ENCODE results near the gene CCDC188. TPM values are rescaled to one million over a fixed set of nuclear protein-coding genes. Genes with fewer than 3 reads are reported as not detected.

The CCDC188 gene
- polyA plus RNA-seq, 1 donor (not counting 4 experiments of a cell fraction or from before 2014, with no cell fraction given), result not detected

DNA sequence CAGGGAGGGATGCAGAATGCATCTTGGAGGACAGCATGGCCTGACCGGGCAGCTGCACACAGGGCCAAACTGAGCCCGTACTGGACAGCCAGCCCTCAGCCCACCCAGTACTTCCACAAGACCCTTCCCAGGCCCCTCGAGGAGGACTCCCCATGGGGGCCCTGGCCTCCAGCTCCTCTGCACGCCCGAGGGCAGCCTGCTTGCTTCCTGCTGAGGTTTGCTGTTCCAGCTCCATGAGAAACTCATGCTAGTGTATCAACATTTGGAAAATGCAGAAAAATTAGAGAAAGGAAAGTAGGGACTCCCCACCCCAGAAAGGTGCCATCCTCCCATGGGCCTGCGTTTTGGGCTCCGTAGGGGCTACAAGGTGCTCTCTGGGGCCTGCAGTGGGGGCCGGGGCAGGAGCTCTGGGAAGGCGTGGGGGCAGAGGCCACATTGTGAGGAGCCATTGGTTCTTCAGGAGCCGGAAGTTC, 21.3 kb upstream of the CCDC188 start:
- H3K79me2 ChIP-seq (ENCODE audit: control insufficient read depth, insufficient read depth, low read length), result no peaks in the 10 kb centered on the region
- no peak overlapping the region for H3K4me2 ChIP-seq (ENCODE audit: control insufficient read depth, extremely low read depth, insufficient read depth, low read depth, low read length)
- no peaks in the 10 kb centered on the region for H3K9me3 ChIP-seq (ENCODE audit: control insufficient read depth, low read depth, low read length)
- TF ChIP-seq, protein P1, sequence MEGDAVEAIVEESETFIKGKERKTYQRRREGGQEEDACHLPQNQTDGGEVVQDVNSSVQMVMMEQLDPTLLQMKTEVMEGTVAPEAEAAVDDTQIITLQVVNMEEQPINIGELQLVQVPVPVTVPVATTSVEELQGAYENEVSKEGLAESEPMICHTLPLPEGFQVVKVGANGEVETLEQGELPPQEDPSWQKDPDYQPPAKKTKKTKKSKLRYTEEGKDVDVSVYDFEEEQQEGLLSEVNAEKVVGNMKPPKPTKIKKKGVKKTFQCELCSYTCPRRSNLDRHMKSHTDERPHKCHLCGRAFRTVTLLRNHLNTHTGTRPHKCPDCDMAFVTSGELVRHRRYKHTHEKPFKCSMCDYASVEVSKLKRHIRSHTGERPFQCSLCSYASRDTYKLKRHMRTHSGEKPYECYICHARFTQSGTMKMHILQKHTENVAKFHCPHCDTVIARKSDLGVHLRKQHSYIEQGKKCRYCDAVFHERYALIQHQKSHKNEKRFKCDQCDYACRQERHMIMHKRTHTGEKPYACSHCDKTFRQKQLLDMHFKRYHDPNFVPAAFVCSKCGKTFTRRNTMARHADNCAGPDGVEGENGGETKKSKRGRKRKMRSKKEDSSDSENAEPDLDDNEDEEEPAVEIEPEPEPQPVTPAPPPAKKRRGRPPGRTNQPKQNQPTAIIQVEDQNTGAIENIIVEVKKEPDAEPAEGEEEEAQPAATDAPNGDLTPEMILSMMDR (optimal IDR thresholded peaks at IDR 0.05 in 1 of 3, IDR thresholded peaks at IDR 0.05 in 1 of 3, conservative IDR thresholded peaks at IDR 0.05 in 1 of 3; ENCODE audit: extremely low read depth in 1 of 3, insufficient read depth in 2 of 3, low read length in 3 of 3), result no peak
- TF ChIP-seq EZH2 (IDR thresholded peaks at IDR 0.05; ENCODE audit: low read length), result no peak
- no peak overlapping the region for H3K4me3 ChIP-seq (ENCODE audit: control insufficient read depth in 2 of 3, extremely low read depth in 1 of 3, insufficient read depth in 2 of 3, low read depth in 1 of 3, low read length in 3 of 3)
- no peak overlapping the region for H2AFZ ChIP-seq (ENCODE audit: control insufficient read depth, low read length)
- H3K27me3 ChIP-seq (ENCODE audit: control insufficient read depth, extremely low read depth, insufficient read depth, low read length), result peaks cover 6% of the 10 kb centered on the region
- H4K20me1 ChIP-seq (ENCODE audit: control insufficient read depth, extremely low read depth, insufficient read depth, low read length), result no peaks in the 10 kb centered on the region
- FAIRE-seq, result no peak
- H3K9me1 ChIP-seq (ENCODE audit: control insufficient read depth, extremely low read depth, insufficient read depth, low read length), result no peaks in the 10 kb centered on the region
- no peak overlapping the region for H3K9ac ChIP-seq (ENCODE audit: control insufficient read depth, extremely low read depth, insufficient read depth, low read length)
- H3K4me1 ChIP-seq (ENCODE audit: control insufficient read depth, extremely low read depth, insufficient read depth, low read length), result no peaks in the 10 kb centered on the region
- H3K36me3 ChIP-seq (ENCODE audit: control insufficient read depth in 2 of 2, extremely low read depth in 1 of 2, insufficient read depth in 2 of 2, low read length in 2 of 2), result no peaks in the 10 kb centered on the region
- DNase-seq (ENCODE audit: low read depth, low spot score), result no peak
- dilution Hi-C loops (cut with MboI; ENCODE audit: extremely low pct_ligation_motif_present, low sequenced_read_pairs), result no loop called here
- H3K27ac ChIP-seq (ENCODE audit: control insufficient read depth, insufficient read depth, low read length), result no peak overlapping the region

DNA sequence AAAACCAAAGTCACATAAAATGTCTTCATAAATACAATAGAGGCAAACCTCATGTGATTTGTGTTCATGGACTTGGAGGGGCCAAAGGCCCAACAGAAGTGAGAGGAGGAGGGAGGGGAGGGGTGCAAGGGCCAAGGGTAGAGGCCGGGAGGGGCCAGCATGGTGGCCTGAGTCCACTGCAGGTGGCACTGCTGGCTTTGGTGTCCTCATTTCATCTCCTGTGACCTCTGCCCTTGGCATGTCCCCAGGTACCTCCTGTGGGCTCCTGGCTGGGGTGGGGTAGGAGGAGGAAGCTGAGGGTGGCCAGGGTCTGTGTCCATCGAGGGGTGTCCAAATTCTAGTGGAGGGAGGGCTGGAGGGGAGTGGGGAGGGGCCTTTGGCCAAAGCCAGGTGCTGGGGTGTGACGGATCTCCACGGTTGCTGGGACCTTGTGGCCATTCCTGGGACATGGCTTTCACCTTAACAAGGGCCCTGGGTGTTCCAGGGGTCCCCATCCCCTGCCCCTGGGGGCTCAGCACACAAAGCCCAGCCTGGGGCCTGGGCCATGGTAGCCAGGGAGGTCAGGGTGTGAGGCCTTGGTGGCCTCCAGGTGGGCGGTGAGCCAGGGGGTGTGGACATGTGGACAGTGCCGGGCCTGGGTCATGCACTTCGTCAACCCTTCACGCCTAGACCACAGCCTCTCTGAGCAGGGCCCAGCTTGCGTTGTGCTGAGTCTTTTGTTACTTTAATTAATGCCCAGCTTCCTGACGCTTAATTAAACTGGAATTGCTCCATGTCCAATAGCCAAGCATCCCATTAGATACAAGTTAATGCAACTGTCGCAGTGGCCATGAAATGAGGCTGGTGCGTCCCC, 20.7 kb upstream of the CCDC188 start:
- Histone ChIP-seq H3K27ac (ENCODE audit: control insufficient read depth, insufficient read depth, low read length) (no peak overlapping the region), H2AFZ (ENCODE audit: control insufficient read depth, low read length) (no peak overlapping the region), H3K9me3 (ENCODE audit: control insufficient read depth, low read depth, low read length) (no peaks in the 10 kb centered on the region), H3K36me3 (ENCODE audit: control insufficient read depth in 2 of 2, extremely low read depth in 1 of 2, insufficient read depth in 2 of 2, low read length in 2 of 2) (no peaks in the 10 kb centered on the region), H3K9me1 (ENCODE audit: control insufficient read depth, extremely low read depth, insufficient read depth, low read length) (no peaks in the 10 kb centered on the region), H4K20me1 (ENCODE audit: control insufficient read depth, extremely low read depth, insufficient read depth, low read length) (no peaks in the 10 kb centered on the region), H3K4me2 (ENCODE audit: control insufficient read depth, extremely low read depth, insufficient read depth, low read depth, low read length) (no peak overlapping the region), H3K9ac (ENCODE audit: control insufficient read depth, extremely low read depth, insufficient read depth, low read length) (no peak overlapping the region), H3K27me3 (ENCODE audit: control insufficient read depth, extremely low read depth, insufficient read depth, low read length) (peaks cover 6% of the 10 kb centered on the region), H3K79me2 (ENCODE audit: control insufficient read depth, insufficient read depth, low read length) (no peaks in the 10 kb centered on the region), H3K4me1 (ENCODE audit: control insufficient read depth, extremely low read depth, insufficient read depth, low read length) (no peaks in the 10 kb centered on the region), H3K4me3 (ENCODE audit: control insufficient read depth in 2 of 3, extremely low read depth in 1 of 3, insufficient read depth in 2 of 3, low read depth in 1 of 3, low read length in 3 of 3) (no peak overlapping the region)
- TF ChIP-seq, protein P1 (optimal IDR thresholded peaks at IDR 0.05 in 1 of 3, IDR thresholded peaks at IDR 0.05 in 1 of 3, conservative IDR thresholded peaks at IDR 0.05 in 1 of 3; ENCODE audit: extremely low read depth in 1 of 3, insufficient read depth in 2 of 3, low read length in 3 of 3), result no peak
- no peak for TF ChIP-seq EZH2 (IDR thresholded peaks at IDR 0.05; ENCODE audit: low read length)
- DNase-seq (ENCODE audit: low read depth, low spot score) (no peak), FAIRE-seq (no peak)
- dilution Hi-C loops (cut with MboI; ENCODE audit: extremely low pct_ligation_motif_present, low sequenced_read_pairs), result no loop called here

Measured in keratinocyte (primary cell).